Measurements from ENCODE around the gene TLL2. TPM values are rescaled to one million over a fixed set of nuclear protein-coding genes. Genes with fewer than 3 reads are reported as not detected.

TLL2 gene
- polyA plus RNA-seq, 1 experiment = 0.05 TPM

GRCh38 chr10:96516337-96516736 is 2.6 kb upstream of the TLL2 start:
- Histone ChIP-seq H3K27me3 (ENCODE audit: control insufficient read depth, insufficient read depth, low read length) (peaks cover 4% of the 10 kb centered on the region; the same call in 1 of the 2 replicates), H3K36me3 (ENCODE audit: control insufficient read depth, insufficient read depth, low read length) (0 out of 2 replicates have a peak, but pooled peaks cover 1% of the 10 kb centered on the region), H3K4me3 (ENCODE audit: low read depth, low read length) (no peak overlapping the region)
- DNase-seq (ENCODE audit: low read depth) = no peak
- POLR2A ChIA-PET = no interaction called here
- CTCF ChIA-PET = interaction anchor here (0.7 to 4.2 kb wide), 4 partner anchors 10 to 141 kb away, joined by 3 to 38 read pairs (median 3); no protein-coding TSS in a partner anchor
- no peak for TF ChIP-seq CTCF (IDR thresholded peaks at IDR 0.05; ENCODE audit: insufficient read depth, low read depth, low read length)

GRCh38 chr10:96513305-96513697 is 425 bp downstream of the TLL2 start:
- peak overlapping the region; percentile 46 for H3K4me3 ChIP-seq (ENCODE audit: low read depth, low read length)
- POLR2A ChIA-PET = interaction anchor here (0.6 kb wide), 1 partner anchor 397 kb away, joined by 3 read pairs; no protein-coding TSS in a partner anchor
- CTCF ChIA-PET = interaction anchor here (0.8 to 4.2 kb wide), 17 partner anchors 10 to 143 kb away, joined by 3 to 38 read pairs (median 4); no protein-coding TSS in a partner anchor
- DNase-seq (ENCODE audit: low read depth) = no peak
- no peaks in the 10 kb centered on the region for H3K36me3 ChIP-seq (ENCODE audit: control insufficient read depth, insufficient read depth, low read length)
- TF ChIP-seq CTCF (IDR thresholded peaks at IDR 0.05; ENCODE audit: insufficient read depth, low read depth, low read length) = no peak
- peaks cover 4% of the 10 kb centered on the region; the same call in 1 of the 2 replicates for H3K27me3 ChIP-seq (ENCODE audit: control insufficient read depth, insufficient read depth, low read length)

- TF ChIP-seq CTCF (IDR thresholded peaks at IDR 0.05; ENCODE audit: insufficient read depth, low read depth, low read length) = no peak
- DNase-seq (ENCODE audit: low read depth) = no peak
- peak overlapping the region; percentile 46 for H3K4me3 ChIP-seq (ENCODE audit: low read depth, low read length)
- CTCF ChIA-PET = interaction anchor here (0.8 to 4.2 kb wide), 11 partner anchors 11 to 142 kb away, joined by 3 to 38 read pairs (median 4); no protein-coding TSS in a partner anchor
- POLR2A ChIA-PET = interaction anchor here (0.6 kb wide), 1 partner anchor 397 kb away, joined by 3 read pairs; no protein-coding TSS in a partner anchor
- no peaks in the 10 kb centered on the region for H3K36me3 ChIP-seq (ENCODE audit: control insufficient read depth, insufficient read depth, low read length)
- peaks cover 4% of the 10 kb centered on the region; the same call in 1 of the 2 replicates for H3K27me3 ChIP-seq (ENCODE audit: control insufficient read depth, insufficient read depth, low read length)
Observed at GRCh38 chr10:96512524-96513304, 1.0 kb downstream of the TLL2 start.

GRCh38 chr10:96511044-96511945 is 2.4 kb downstream of the TLL2 start:
- no peak for DNase-seq (ENCODE audit: low read depth)
- Histone ChIP-seq H3K36me3 (ENCODE audit: control insufficient read depth, insufficient read depth, low read length) (no peaks in the 10 kb centered on the region), H3K4me3 (ENCODE audit: low read depth, low read length) (no peak overlapping the region), H3K27me3 (ENCODE audit: control insufficient read depth, insufficient read depth, low read length) (peaks cover 4% of the 10 kb centered on the region; the same call in 1 of the 2 replicates)
- peak; percentile 58 for TF ChIP-seq CTCF (IDR thresholded peaks at IDR 0.05; ENCODE audit: insufficient read depth, low read depth, low read length)
- CTCF ChIA-PET = interaction anchor here (0.6 to 3.6 kb wide), 14 partner anchors 8 to 1748 kb away, joined by 3 to 28 read pairs (median 4); no protein-coding TSS in a partner anchor
- POLR2A ChIA-PET = no interaction called here

Measured in BJ (cell line).